Measurements from ENCODE around the gene HK3. TPM values are rescaled to one million over a fixed set of nuclear protein-coding genes. Genes with fewer than 3 reads are reported as not detected.
"Not testable (repeated sequence)": the region's sequence is repeated elsewhere in the genome, so short reads cannot be mapped to it uniquely, and the experiment has no call there.

The HK3 gene
- polyA plus RNA-seq, 5 donors: 0.64 to 1.0 (median 0.74) TPM

DNA sequence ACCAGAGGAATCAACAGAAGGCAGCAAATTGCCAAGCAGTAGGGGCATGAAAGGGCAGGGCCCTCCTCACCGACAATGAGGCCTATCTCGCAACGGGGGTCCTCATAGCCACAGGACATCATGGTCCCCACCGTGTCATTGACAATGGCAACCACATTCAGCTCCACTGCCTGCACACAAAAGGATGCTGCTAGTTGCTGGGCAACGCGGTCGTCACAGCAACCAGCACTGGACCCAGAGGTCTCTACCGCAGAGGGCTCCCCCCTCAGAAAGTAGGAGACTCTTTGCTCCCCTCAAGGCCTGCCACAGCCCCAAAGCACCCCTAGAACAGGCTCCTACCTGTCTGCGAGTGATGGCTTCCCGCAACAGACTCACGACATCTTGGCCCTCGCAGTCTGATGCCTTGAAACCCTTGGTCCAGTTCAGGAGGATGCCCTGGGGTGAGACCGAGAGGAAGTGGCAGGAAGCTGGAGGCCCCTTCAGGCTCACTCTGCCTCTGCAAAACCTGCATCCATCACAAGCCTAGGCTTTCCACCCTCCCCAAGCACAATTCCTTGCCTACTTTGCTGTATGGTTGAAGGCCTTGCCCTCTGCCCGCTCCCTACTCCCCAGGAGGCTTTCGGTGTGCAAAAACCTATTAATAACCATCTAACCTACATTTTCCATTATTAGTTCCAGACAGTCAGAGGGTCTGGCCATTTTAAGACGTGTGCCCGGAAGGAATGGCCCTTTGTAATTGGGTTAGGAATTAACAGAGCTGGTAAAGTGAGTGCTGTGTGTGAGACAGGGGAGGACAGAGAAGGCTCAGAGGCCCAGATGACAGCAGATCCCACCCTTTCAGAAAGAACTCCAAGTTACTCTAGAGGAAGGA, 15.2 kb downstream of the HK3 start:
- no peak for DNase-seq

DNA sequence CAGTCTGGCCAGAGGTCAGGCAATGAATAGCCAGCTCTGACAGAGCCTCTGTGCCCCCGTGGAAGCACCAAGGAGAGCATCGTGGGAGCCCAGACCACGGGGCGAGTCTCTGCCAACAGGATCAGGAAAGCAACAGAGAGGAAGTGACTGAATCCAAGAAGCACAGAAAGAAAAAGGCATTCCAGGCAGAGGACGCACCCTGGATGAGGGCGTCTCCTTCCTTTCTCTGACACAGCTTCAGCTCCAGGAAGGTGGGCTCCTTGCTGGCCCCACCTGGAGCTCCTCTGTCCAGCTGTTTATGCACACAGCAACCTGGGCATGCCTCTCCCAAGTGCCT, 16.6 kb downstream of the HK3 start:
- no peak for DNase-seq

DNA sequence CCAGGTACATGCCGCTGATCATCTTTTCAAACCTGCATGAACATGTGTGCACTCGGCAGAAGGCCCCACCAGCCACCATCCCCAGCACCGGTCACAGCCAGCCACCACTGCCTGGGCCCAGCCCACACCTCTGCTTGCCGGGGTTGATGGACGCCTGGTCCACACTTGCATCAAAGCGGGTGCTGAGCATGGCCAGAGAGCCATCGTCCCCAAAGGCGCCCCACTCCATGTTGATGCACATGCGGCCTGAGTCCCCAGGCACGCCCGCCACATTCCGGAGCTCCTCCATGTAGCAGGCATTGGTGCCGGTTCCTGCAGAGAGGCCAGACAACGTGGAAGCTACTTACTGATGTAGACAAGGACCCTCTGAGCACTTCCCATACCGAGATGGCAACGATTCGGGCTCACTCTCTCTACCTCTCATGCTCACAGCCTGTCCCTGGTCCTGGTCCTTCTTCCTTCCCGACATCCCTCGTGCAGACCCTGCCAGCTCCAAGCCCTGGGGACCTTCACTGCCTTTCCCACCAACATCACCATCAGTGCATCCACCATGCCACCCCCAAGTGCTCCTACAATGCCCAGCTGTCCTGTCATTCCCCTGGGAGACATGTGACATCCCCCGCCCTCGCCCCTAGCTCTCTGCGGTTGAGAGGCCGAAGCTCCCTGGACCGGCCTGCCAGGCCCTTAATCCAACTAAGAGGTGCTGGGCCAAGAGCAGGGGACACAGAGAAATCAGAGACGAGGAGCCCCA, 17.2 kb downstream of the HK3 start:
- DNase-seq: no peak

DNA sequence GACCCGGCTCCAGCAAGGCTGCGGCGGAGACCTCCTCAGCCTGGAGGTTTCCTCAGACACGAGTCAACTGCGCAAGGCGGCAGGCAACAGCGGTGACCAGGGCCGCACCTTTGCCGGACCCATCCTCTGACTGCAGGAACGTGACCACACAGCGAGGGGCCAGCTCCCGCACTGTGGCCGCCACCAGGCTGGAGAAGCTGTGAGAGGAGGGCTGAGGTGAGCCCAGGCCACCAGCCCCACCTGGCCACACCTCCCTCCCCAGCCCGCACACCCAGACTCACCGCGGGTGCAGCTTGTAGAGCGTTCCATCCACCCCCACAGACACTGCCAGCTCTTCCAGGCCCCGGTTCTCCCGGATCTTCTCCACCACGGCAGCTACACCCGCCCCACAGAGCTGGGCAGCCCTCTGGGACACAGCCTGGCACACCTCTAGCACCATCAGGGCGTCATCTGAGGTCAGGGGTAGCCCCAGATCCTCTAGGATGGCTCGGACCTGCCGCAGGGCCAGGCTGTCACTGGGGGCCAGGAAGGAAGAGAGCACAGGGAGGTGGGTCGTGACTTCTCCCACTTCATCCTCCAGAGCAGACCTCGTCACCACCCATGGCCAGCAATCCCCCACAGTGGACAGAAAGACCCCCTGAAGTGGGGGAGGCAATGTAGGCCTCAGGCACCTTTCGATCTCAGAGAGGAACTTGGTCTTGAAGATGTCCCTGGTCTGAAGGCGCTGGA, 18.0 kb downstream of the HK3 start:
- no peak for DNase-seq

DNA sequence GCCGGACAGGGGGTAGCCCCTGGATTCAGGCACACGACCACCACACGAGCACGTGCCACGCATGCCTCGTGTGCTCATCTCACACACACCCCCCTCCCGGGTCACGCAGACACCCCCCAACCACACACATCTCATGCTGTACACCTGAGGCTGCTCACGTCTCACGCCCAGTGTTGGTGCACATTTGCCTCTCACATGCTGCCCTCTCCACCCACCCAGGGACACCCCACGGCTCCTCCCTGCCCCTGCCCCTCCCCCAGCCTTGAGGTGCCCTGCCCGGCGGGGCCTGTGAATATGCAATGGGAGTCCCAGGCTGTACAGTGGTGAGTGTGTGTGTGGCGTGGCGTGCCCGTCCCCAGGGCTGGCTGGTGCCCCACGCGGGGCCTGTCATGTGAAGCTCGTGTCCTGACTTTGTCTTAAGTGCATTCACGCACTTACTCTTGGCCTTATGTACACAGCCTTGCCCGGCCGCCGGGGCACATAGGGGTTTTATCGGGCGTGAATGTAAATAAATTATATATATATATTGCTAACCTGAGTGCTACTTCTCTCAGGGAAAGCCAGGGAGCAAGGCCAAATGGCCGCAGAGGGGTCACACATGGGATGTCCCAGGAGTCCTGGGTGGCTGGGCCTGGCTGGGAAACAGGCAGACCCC, 18.7 kb downstream of the HK3 start:
- DNase-seq: no peak

DNA sequence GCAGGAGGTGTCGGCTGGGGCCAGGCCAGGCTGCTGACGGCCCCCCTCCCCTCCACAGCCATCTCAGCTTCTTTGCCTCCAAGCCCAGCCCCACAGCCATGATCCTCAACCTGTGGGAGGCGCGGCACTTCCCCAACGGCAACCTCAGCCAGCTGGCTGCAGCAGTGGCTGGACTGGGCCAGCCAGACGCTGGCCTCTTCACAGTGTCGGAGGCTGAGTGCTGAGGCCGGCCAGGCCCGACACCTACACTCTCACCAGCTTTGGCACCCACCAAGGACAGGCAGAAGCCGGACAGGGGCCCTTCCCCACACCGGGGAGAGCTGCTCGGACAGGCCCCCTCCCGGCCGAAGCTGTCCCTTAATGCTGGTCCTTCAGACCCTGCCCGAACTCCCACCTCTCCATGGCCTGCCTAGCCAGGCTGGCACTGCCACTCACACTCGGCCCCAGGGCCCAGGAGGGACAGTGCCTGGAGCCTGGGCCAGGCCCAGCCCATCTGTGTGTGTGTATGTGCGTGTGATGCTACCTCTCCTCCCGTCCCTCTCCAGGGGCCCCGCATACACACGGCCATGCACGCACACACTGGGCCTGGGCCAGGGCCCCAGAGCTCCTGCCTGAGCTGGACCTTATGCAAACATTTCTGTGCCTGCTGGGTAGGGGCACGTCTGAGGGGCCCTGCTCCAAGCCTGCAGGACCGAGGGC, 19.3 kb downstream of the HK3 start:
- DNase-seq: no peak

DNA sequence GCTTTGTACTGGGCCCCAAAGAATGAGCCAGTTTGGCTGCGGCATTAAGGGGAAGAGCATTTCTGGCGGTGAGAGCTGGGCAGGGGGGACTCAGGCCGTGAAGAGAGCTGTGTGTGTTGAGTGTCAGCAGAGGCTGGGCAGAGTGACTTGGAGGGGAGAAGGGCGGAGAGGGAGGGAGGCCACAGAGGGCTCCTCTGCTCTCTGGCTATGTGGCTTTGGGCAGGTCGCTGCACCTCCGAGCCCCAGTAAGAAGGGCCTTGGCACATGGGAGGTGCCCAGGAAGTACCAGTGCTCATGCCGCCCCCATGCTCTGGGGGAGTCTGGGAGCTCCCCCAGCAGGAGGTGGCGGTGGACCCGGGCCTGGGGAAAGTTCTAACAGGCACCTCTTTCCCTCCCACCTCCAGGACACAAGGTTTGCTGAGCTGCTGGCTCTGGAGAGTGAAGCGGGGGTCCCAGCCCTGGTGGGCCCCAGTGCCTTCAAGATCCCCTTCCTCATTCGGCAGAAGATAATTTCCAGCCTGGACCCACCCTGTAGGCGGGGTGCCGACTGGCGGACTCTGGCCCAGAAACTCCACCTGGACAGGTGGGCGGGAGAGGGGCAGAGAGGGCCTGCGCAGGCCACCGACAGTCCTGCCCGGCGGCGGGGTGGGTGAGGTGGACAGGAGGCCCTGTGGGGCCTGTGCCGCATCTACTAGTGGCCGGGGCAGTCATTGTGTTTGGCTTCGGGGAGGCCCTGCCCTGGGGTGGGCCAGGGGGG, 20.1 kb downstream of the HK3 start:
- DNase-seq: no peak

DNA sequence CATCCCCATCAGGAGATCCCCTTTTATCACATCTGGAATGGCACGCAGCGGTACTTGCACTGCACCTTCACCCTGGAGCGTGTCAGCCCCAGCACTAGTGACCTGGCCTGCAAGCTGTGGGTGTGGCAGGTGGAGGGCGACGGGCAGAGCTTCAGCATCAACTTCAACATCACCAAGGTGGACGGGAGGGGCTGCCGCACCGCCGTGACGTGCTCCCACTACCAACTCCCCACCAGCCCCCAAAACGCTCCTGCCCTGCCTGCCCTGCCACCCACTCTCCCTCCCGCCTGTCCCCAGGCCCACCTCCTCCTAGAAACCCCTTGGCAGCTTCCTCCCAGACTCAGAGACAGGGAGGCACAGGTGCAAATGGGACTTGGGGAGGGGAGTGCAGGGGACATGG, 20.7 kb downstream of the HK3 start:
- no peak for DNase-seq

DNA sequence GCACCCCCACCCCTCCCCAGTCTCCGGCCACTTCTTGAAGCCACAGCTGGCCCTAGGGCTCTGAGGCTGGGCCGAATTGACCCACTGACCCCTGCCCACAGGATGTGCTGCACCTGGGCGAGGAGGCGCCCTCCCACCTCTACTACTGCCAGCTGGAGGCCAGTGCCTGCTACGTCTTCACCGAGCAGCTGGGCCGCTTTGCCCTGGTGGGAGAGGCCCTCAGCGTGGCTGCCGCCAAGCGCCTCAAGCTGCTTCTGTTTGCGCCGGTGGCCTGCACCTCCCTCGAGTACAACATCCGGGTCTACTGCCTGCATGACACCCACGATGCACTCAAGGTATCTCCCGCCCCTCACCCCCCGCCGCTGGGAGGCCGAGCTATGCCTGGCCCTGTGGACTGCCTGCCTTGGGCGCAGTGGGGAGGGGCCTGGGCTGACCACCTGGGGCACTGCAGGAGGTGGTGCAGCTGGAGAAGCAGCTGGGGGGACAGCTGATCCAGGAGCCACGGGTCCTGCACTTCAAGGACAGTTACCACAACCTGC, 21.3 kb downstream of the HK3 start:
- no peak for DNase-seq

DNA sequence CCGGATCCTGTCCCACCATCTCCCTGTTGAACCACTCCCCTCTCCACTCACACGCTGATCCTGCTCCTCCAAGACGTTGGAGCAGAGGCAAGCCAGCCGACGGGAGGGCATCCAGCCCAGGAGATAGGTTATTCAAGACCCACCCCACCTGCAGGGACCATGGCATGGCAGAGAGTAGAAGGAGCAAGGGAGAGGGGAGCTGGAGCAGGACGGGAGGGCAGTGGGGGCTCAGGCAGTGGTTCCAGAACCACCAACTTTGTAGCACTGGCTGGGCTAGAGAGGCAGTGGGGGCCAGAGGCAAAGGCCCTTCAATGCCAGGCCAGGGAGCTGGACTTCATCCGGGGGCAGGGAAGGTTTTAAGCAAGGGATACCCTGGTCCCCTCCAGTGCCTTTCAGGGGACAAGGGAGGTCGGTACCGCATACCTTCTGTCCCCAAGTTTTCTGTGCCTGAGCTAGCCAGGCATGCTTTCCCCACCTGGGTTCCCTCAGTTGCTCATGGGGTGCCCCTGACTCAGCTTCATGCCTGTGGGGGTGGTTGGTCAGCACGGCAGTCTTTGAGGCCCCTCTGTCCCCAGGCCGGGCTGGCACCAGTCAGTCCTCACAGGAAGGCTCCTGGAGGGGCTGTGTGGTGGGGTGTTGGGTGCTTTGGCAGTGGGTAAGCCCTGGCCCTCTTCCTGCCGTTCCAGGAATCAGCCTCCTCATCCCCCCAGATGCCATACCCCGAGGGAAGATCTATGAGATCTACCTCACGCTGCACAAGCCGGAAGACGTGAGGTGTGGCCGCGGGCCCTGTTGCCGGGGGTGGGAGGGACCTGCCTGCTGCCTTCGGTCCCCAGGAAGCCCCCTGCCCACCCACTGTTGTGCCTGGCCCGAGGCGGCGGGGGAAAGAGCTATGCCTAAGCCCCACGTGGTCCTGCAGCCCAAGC, 22.4 kb downstream of the HK3 start:
- DNase-seq: no peak

DNA sequence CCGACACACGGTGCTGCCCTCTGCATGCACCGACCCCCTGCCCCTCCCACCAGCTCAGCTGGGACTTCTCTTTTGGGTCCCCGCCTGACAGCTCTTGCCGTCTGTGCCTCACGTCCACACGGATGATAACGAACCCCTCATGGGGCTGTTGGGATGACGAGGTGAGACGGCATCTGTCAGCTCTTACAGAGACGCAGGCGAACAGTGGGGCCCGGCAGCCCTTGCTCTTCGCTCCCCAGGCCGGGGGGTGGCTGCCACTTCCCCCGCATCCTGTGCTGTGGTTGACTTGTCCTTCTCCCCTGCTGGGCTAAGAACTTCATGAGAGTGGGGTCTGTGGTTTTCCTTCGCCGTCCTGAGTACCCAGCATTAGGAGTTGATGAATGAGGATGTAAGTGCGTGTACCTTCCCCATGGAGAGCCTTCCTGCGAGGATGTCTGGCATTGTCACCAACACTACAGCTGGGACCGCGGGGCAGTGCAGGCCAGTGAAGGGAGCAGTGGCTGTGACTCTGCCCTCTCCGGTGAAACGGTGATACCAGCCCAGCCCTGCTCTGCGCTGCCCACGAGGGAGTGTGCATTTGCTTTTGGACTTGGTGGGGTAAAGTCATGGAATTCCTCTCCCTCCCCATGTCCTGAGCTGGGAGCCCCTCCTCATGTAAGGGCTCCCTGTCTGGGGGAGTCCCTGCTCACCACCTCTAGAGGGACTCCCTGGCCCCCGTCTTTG, 23.2 kb downstream of the HK3 start:
- DNase-seq: no peak

DNA sequence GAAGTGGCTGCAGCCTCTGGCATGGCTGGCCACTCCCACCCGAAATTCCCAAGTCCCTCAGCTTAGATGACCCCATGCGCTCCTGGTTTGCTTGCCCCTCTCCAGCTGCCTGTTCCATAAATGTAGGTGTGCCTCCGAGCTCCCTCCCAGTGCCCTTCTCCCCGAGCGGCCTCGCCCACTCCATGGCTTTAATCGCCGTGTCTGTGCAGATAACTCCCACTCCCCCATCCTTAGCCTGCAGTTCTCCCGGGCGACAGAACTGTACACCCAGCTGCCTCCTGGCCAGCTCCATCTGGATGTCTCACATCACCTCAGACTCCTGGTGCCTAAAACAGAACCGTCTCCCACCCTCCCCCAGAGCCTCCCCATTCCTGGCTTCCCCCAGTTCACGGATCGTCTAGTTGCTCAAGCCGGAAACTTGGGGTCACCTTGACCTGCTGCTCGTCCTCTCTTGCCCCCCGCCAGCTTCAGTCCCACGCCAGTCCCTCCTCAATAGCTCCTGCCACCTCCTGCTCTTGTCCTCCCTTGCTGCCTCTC, 24.1 kb downstream of the HK3 start:
- DNase-seq: no peak

DNA sequence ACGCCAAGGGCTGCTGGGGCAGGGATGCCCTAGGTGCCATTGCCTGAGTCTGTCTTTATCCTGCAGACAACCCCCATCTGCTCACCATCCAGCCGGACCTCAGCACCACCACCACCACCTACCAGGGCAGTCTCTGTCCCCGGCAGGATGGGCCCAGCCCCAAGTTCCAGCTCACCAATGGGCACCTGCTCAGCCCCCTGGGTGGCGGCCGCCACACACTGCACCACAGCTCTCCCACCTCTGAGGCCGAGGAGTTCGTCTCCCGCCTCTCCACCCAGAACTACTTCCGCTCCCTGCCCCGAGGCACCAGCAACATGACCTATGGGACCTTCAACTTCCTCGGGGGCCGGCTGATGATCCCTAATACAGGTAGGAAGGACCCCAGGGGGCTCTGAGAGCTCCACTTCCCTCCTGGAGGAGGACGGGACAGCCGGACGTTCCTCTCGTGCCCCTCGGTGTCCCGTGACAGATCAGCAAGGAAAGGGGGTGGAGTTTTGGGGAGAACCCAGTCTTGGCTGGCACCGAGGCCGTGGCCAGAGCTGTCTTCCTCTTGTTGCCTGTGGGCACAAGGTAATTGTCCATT, 24.9 kb downstream of the HK3 start:
- DNase-seq: no peak

DNA sequence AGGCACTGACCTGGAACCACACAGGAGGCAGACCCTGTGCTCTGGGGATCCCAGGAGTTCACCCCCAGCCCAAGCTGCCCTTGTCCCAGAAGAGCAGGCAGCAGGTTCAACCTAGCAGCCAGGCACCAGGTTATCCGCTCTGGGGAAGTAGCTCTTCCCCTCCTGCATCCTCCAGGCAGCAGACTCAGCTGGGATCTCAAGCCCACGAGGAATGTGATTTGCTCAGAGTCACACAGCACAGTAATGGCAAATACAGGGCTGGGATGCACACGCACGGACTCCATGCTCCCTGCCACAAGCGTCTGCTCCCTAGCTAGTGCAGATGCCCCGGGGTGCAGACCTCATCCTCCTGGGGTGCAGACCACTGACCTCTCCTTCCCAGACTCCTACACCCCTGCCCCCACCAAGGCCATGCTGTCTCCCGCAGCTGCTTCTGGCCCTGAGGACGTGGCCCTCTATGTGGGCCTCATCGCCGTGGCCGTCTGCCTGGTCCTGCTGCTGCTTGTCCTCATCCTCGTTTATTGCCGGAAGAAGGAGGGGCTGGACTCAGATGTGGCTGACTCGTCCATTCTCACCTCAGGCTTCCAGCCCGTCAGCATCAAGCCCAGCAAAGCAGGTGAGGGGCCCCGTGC, 25.5 kb downstream of the HK3 start:
- no peak for DNase-seq

DNA sequence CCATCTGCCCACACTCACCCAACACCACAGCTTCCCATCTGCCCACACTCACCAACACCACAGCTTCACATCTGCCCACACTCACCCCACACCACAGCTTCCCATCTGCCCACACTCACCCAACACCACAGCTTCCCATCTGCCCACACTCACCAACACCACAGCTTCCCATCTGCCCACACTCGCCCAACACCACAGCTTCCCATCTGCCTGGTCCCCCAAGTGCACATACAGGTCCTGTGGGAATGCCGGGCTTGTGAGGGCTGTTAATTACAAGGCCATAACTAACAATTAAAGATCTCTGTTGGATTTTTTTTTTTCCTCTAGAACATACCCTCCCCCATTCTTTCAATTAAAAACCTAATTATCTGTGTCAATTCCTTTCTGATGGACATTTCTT, 26.1 kb downstream of the HK3 start:
- DNase-seq: not testable (repeated sequence)

DNA sequence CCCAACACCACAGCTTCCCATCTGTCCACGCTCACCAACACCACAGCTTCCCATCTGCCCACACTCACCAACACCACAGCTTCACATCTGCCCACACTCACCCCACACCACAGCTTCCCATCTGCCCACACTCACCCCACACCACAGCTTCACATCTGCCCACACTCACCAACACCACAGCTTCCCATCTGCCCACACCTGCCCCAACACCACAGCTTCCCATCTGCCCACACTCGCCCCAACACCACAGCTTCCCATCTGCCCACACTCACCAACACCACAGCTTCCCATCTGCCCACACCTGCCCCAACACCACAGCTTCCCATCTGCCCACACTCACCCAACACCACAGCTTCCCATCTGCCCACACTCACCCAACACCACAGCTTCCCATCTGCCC, 26.6 kb downstream of the HK3 start:
- DNase-seq: not testable (repeated sequence)

DNA sequence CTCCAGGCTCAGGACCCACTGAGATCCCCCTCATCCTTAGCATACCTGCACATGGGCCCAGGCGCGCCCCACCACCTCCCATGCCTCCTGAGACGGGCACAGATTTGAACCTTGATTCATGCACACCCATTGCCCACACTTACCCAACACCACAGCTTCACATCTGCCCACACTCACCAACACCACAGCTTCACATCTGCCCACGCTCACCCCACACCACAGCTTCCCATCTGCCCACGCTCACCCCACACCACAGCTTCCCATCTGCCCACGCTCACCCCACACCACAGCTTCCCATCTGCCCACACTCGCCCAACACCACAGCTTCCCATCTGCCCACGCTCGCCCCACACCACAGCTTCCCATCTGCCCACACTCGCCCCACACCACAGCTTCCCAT, 28.5 kb downstream of the HK3 start:
- DNase-seq: not testable (repeated sequence)

Data from right lung (tissue), 5 donors.